HEK293 (cell line): ENCODE measurements around the gene MTMR2.
A peak's percentile ranks its signal among the peaks of the same experiment; 100 is the strongest.

ENCODE experiments used
- CTCF ChIA-PET: fragments of 350-600 bp; formaldehyde crosslinking; extraction: SDS; loops from one replicate; lab custom pipeline; 2021; ENCODE audit warnings: antibody characterized with exemption; lab: Yijun Ruan, JAX
- POLR2A ChIA-PET: fragments of 300-600 bp; formaldehyde crosslinking; extraction: SDS; loops from one replicate; lab custom pipeline; 2020; ENCODE audit warnings: antibody characterized with exemption, inconsistent platforms; lab: Yijun Ruan, JAX
- H3K27ac ChIP-seq: fragments of 200-500 bp; sonication (Bioruptor generic); 2 replicates; pipeline ENCODE4 v1.5.1; 2014; ENCODE audit warnings: low read depth, low read length, control low read depth, inconsistent platforms; ENCODE audit errors: extremely low read depth
- H3K36me3 ChIP-seq, 2 experiments: fragments of 200-500 bp in 1 of 2; sonication (Bioruptor generic) in 1 of 2; 1 replicate in 1 of 2; 2 replicates in 1 of 2; pipeline ENCODE4 v1.5.1; 2014 to 2017; ENCODE audit warnings: inconsistent platforms in 2 of 2, low read length in 2 of 2; ENCODE audit not compliant: control insufficient read depth in 2 of 2, insufficient read depth in 1 of 2
- H3K4me1 ChIP-seq: fragments of 200-500 bp; sonication (Bioruptor generic); 2 replicates; pipeline ENCODE4 v1.5.1; 2014; ENCODE audit warnings: mild to moderate bottlenecking, low read length, inconsistent platforms; ENCODE audit not compliant: control insufficient read depth, insufficient read depth
- H3K4me3 ChIP-seq: 2 replicates; pipeline ENCODE4 v1.5.1; 2011; ENCODE audit warnings: low read depth, mild to moderate bottlenecking, control low read depth, low read length, moderate library complexity
- H3K9me3 ChIP-seq: fragments of 200-500 bp; sonication (Bioruptor generic); 2 replicates; pipeline ENCODE4 v1.5.1; 2014; ENCODE audit warnings: low read depth, low read length, inconsistent platforms; ENCODE audit not compliant: control insufficient read depth, insufficient read depth
- RBAK ChIP-seq: fragments of 450-650 bp; formaldehyde crosslinking; IDR thresholded peaks from 2 replicates; pipeline ENCODE4 v1.5.1; 2016; ENCODE audit warnings: missing biosample characterization, missing genetic modification characterization
- ZBTB20 ChIP-seq: fragments of 450-650 bp; formaldehyde crosslinking; IDR thresholded peaks from 2 replicates; pipeline ENCODE4 v1.5.1; 2016; ENCODE audit warnings: missing biosample characterization, missing genetic modification characterization
- ZBTB21 ChIP-seq: fragments of 450-650 bp; formaldehyde crosslinking; IDR thresholded peaks from 2 replicates; pipeline ENCODE4 v1.5.1; 2017; ENCODE audit warnings: missing biosample characterization, missing genetic modification characterization
- ZBTB7A ChIP-seq: fragments of 450-650 bp; formaldehyde crosslinking; IDR thresholded peaks from 2 replicates; pipeline ENCODE4 v1.5.1; 2016; ENCODE audit warnings: low read depth, missing biosample characterization, missing genetic modification characterization
- ZFHX2 ChIP-seq: fragments of 450-650 bp; formaldehyde crosslinking; conservative IDR thresholded peaks from 2 replicates; pipeline ENCODE4 v1.5.1; 2016; ENCODE audit warnings: missing biosample characterization, missing genetic modification characterization
- ZNF112 ChIP-seq: fragments of 450-650 bp; formaldehyde crosslinking; IDR thresholded peaks from 2 replicates; pipeline ENCODE4 v1.5.0; 2017; ENCODE audit warnings: missing biosample characterization, missing genetic modification characterization
- ZNF121 ChIP-seq: fragments of 450-650 bp; formaldehyde crosslinking; IDR thresholded peaks from 2 replicates; pipeline ENCODE4 v1.5.1; 2016; ENCODE audit warnings: missing biosample characterization, missing genetic modification characterization
- ZNF133 ChIP-seq: fragments of 450-650 bp; formaldehyde crosslinking; IDR thresholded peaks from 2 replicates; pipeline ENCODE4 v1.5.1; 2016; ENCODE audit warnings: missing biosample characterization, missing genetic modification characterization
- ZNF138 ChIP-seq: fragments of 450-650 bp; formaldehyde crosslinking; IDR thresholded peaks from 2 replicates; pipeline ENCODE4 v1.5.1; 2016; ENCODE audit warnings: missing biosample characterization, missing genetic modification characterization, borderline replicate concordance
- ZNF175 ChIP-seq: fragments of 450-650 bp; formaldehyde crosslinking; IDR thresholded peaks from 2 replicates; pipeline ENCODE4 v1.5.1; 2016; ENCODE audit warnings: missing biosample characterization, missing genetic modification characterization
- ZNF211 ChIP-seq: fragments of 450-650 bp; formaldehyde crosslinking; IDR thresholded peaks from 2 replicates; pipeline ENCODE4 v1.5.1; 2016; ENCODE audit warnings: low read depth, missing biosample characterization, missing genetic modification characterization
- ZNF280C ChIP-seq: fragments of 450-650 bp; formaldehyde crosslinking; IDR thresholded peaks from 2 replicates; pipeline ENCODE4 v1.5.1; 2016; ENCODE audit warnings: missing biosample characterization, missing genetic modification characterization
- ZNF366 ChIP-seq: fragments of 450-650 bp; formaldehyde crosslinking; conservative IDR thresholded peaks from 2 replicates; pipeline ENCODE4 v1.5.1; 2016; ENCODE audit warnings: missing biosample characterization, missing genetic modification characterization
- ZNF530 ChIP-seq: fragments of 450-650 bp; formaldehyde crosslinking; IDR thresholded peaks from 2 replicates; pipeline ENCODE4 v1.5.1; 2016; ENCODE audit warnings: low read depth, missing biosample characterization, missing genetic modification characterization
- ZNF621 ChIP-seq: fragments of 450-650 bp; formaldehyde crosslinking; IDR thresholded peaks from 2 replicates; pipeline ENCODE4 v1.5.1; 2017; ENCODE audit warnings: missing biosample characterization, missing genetic modification characterization
- ZNF626 ChIP-seq: fragments of 450-650 bp; sonication (Bioruptor Pico); formaldehyde crosslinking; IDR thresholded peaks from 2 replicates; pipeline ENCODE4 v1.5.1; 2018; ENCODE audit warnings: missing biosample characterization, missing genetic modification characterization, inconsistent platforms
- ZNF654 ChIP-seq: fragments of 450-650 bp; formaldehyde crosslinking; IDR thresholded peaks from 2 replicates; pipeline ENCODE4 v1.5.1; 2016; ENCODE audit warnings: low read depth, missing biosample characterization, missing genetic modification characterization
- ZNF777 ChIP-seq: fragments of 450-650 bp; formaldehyde crosslinking; IDR thresholded peaks from 2 replicates; pipeline ENCODE4 v1.5.1; 2017; ENCODE audit warnings: missing biosample characterization, missing genetic modification characterization, borderline replicate concordance

Gene MTMR2

GRCh38 chr11:95922099-95922498 is 1.8 kb downstream of the MTMR2 start:
- POLR2A ChIA-PET = interaction anchor here (0.7 to 3.0 kb wide), 2 partner anchors 16 to 132 kb away, joined by 3 to 11 read pairs; partner anchors contain the start of gene CEP57
- TF ChIP-seq ZNF133 (tag by site-specific recombination) (no peak), ZBTB20 (tag by site-specific recombination) (no peak), ZNF138 (tag by site-specific recombination) (no peak), ZNF112 (tag by site-specific recombination) (no peak), ZNF621 (no peak), ZNF280C (tag by site-specific recombination) (no peak), ZBTB21 (no peak), ZNF366 (no peak)
- TF ChIP-seq, all 188 proteins: peak for 0
- no peaks in the 10 kb centered on the region for H3K36me3 ChIP-seq
- 0 out of 2 replicates have a peak, but pooled peaks cover 3% of the 10 kb centered on the region for H3K4me1 ChIP-seq
- CTCF ChIA-PET = interaction anchor here (0.7 to 2.5 kb wide), 3 partner anchors 86 to 459 kb away, joined by 3 to 7 read pairs (median 5); partner anchors contain the start of gene MAML2
- no peak overlapping the region for H3K4me3 ChIP-seq
- H3K9me3 ChIP-seq = no peaks in the 10 kb centered on the region
- no peak overlapping the region for H3K27ac ChIP-seq

GRCh38 chr11:95920460-95921105 is 3.3 kb downstream of the MTMR2 start:
- TF ChIP-seq ZNF654 (tag by site-specific recombination) (no peak), RBAK (tag by site-specific recombination) (no peak), ZNF121 (0 out of 2 replicates have a peak, but pooled peaks have one; percentile 9), ZBTB7A (tag by site-specific recombination) (no peak)
- Histone ChIP-seq H3K27ac (no peak overlapping the region), H3K4me1 (peaks cover 7% of the 10 kb centered on the region; the same call in 1 of the 2 replicates), H3K9me3 (no peaks in the 10 kb centered on the region), H3K36me3 (no peaks in the 10 kb centered on the region), H3K4me3 (no peak overlapping the region)
- CTCF ChIA-PET = interaction anchor here (1.1 to 2.5 kb wide), 2 partner anchors 71 to 84 kb away, joined by 3 to 7 read pairs; no protein-coding TSS in a partner anchor
- POLR2A ChIA-PET = no interaction called here

- Histone ChIP-seq H3K27ac (no peak overlapping the region), H3K9me3 (no peaks in the 10 kb centered on the region), H3K36me3 (no peaks in the 10 kb centered on the region), H3K4me1 (peaks cover 7% of the 10 kb centered on the region; the same call in 1 of the 2 replicates), H3K4me3 (no peak overlapping the region)
- TF ChIP-seq ZNF211 (tag by site-specific recombination) (0 out of 2 replicates have a peak, but pooled peaks have one; percentile 54), ZNF777 (tag by site-specific recombination) (no peak), ZNF175 (tag by site-specific recombination) (no peak), ZNF626 (tag by site-specific recombination) (no peak), ZNF530 (tag by site-specific recombination) (no peak), ZFHX2 (tag by site-specific recombination) (no peak)
- ChIA-PET POLR2A (no interaction called here), CTCF (no interaction called here)
Measured at GRCh38 chr11:95919514-95919913, 4.4 kb downstream of the MTMR2 start.
